DMS153 treated with DMSO at 0.1 percent for 48 hours (cell line): ENCODE data around the gene AKAP8L.
"Not testable (repeated sequence)": the region's sequence is repeated elsewhere in the genome, so short reads cannot be mapped to it uniquely, and the experiment has no call there.

ENCODE experiments used
- DNase-seq: peaks from one replicate; lab custom pipeline; 2025; ENCODE audit not compliant: unreplicated experiment; lab: John Stamatoyannopoulos, UW

The AKAP8L gene

GRCh38 chr19:15418231-15418578 is 583 bp downstream of the AKAP8L start:
- no peak for DNase-seq

- DNase-seq = no peak
Measured at GRCh38 chr19:15417699-15418098, 1.1 kb downstream of the AKAP8L start.

GRCh38 chr19:15412832-15413231 is 6.0 kb downstream of the AKAP8L start:
- DNase-seq = no peak

GRCh38 chr19:15411351-15411750 is 7.4 kb downstream of the AKAP8L start:
- not testable (repeated sequence) for DNase-seq

GRCh38 chr19:15404780-15405211 is 14.0 kb downstream of the AKAP8L start:
- no peak for DNase-seq

- DNase-seq = no peak
Measured at GRCh38 chr19:15404097-15404779, 14.6 kb downstream of the AKAP8L start.

- DNase-seq = no peak
Measured at GRCh38 chr19:15403151-15403531, 15.6 kb downstream of the AKAP8L start.

- DNase-seq = no peak
Measured at GRCh38 chr19:15402411-15403150, 16.2 kb downstream of the AKAP8L start.

GRCh38 chr19:15401397-15401710 is 17.4 kb downstream of the AKAP8L start:
- DNase-seq = no peak

- DNase-seq = no peak
Measured at GRCh38 chr19:15400521-15401396, 18.0 kb downstream of the AKAP8L start.

- DNase-seq = no peak
Measured at GRCh38 chr19:15399635-15400034, 19.2 kb downstream of the AKAP8L start.

- DNase-seq = no peak
Measured at GRCh38 chr19:15399234-15399515, 19.6 kb downstream of the AKAP8L start.

GRCh38 chr19:15398501-15399233 is 20.1 kb downstream of the AKAP8L start:
- DNase-seq = no peak

- no peak for DNase-seq
Measured at GRCh38 chr19:15397782-15398181, 21.0 kb downstream of the AKAP8L start.

GRCh38 chr19:15397236-15397635 is 21.6 kb downstream of the AKAP8L start:
- DNase-seq = no peak

GRCh38 chr19:15396436-15396835 is 22.4 kb downstream of the AKAP8L start:
- DNase-seq = no peak

GRCh38 chr19:15395251-15395650 is 23.5 kb downstream of the AKAP8L start:
- DNase-seq = not testable (repeated sequence)

- no peak for DNase-seq
Measured at GRCh38 chr19:15394426-15394825, 24.4 kb downstream of the AKAP8L start.

- DNase-seq = no peak
Measured at GRCh38 chr19:15393963-15394362, 24.8 kb downstream of the AKAP8L start.

- DNase-seq = no peak
Measured at GRCh38 chr19:15390814-15391213, 28.0 kb downstream of the AKAP8L start.

- no peak for DNase-seq
Measured at GRCh38 chr19:15381864-15382263, 36.9 kb downstream of the AKAP8L start.
